GM12891 (cell line): ENCODE measurements around the gene DUSP2.

Experiments
- PAX5 ChIP-seq: IDR thresholded peaks from 2 replicates; pipeline ENCODE4 v1.6.1; 2011; ENCODE audit warnings: low read length, moderate library complexity, mild to moderate bottlenecking; ENCODE audit not compliant: insufficient read depth, severe bottlenecking
- POLR2A ChIP-seq: IDR thresholded peaks from 2 replicates; pipeline ENCODE4 v1.6.1; 2011; ENCODE audit warnings: low read depth, low read length, control low read depth
- POLR2AphosphoS5 ChIP-seq: IDR thresholded peaks from 2 replicates; pipeline ENCODE4 v1.6.1; 2011; ENCODE audit warnings: low read depth, low read length, control low read depth
- POU2F2 ChIP-seq: IDR thresholded peaks from 2 replicates; pipeline ENCODE4 v1.6.1; 2011; ENCODE audit warnings: low read depth, mild to moderate bottlenecking, control low read depth, low read length, moderate library complexity
- SPI1 ChIP-seq: IDR thresholded peaks from 2 replicates; pipeline ENCODE4 v1.6.1; 2011; ENCODE audit warnings: low read depth, low read length, control low read depth
- TAF1 ChIP-seq: IDR thresholded peaks from 2 replicates; pipeline ENCODE4 v1.6.1; 2011; ENCODE audit warnings: low read depth, low read length, control low read depth

DNA sequence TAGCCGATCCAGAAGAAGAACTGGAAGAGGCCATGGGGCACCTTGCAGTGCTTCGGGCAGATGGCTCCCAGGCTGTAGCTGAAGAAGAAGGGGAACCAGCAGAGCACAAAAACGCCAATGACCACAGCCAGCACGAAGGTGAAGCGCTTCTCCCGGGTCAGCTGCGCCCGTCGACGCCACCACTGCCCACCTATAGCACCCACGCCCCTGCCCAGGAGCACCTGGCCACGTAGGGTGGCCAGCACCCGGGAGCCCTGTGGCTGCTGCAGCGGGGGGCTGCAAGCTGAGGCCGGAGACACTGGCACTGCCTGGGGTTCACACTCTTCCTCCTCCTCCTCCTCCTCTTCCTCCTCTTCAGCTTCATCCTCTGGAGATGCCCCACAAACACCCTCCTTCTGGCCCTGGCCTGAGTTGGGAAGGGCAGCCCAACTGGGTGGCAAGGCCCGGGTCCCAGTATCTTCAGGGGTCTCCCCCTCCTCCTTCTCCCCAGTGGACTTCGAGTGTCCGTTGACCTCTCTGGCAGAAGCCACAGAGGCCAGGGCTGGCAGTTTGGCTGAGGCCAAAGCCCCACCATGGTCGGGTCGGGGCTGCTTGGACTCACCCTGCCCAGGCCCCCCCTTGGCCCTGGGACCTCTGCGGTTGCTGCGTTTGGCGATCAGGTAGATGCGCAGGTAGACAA, 30.2 kb downstream of the DUSP2 start:
- no peak for TF ChIP-seq POLR2A
- no peak for TF ChIP-seq POLR2AphosphoS5
- TF ChIP-seq PAX5, result no peak
- no peak for TF ChIP-seq SPI1
- TF ChIP-seq TAF1, result no peak
- TF ChIP-seq POU2F2, result no peak
